Suppressor macrophage treated with lipopolysaccharide for 4 hours (primary cell): ENCODE results near the gene ETFA.

ENCODE experiments used
- DNase-seq: peaks from one replicate; pipeline ENCODE4 v3.0.0-alpha.2; 2020

Gene ETFA

GRCh38 chr15:76340198-76340802 lies 29.0 kb upstream of the ETFA start:
- DNase-seq = peak; percentile 37

- peak; percentile 24 for DNase-seq
Measured at GRCh38 chr15:76339305-76340197, 28.3 kb upstream of the ETFA start.

- peak; percentile 69 for DNase-seq
Measured at GRCh38 chr15:76338486-76339304, 27.4 kb upstream of the ETFA start.

- no peak for DNase-seq
Measured at GRCh38 chr15:76337696-76338485, 26.6 kb upstream of the ETFA start.

GRCh38 chr15:76337059-76337695 lies 25.9 kb upstream of the ETFA start:
- DNase-seq = peak; percentile 59

GRCh38 chr15:76336254-76337058 lies 25.2 kb upstream of the ETFA start, which contains the start of gene ISL2:
ISL2 (plus strand) TSS chr15:76336773; CDS start chr15:76336884, 111 bp downstream.
- DNase-seq = peak; percentile 77

GRCh38 chr15:76335307-76336253 lies 24.3 kb upstream of the ETFA start:
- DNase-seq = peak; percentile 41

GRCh38 chr15:76334438-76335306 lies 23.4 kb upstream of the ETFA start:
- no peak for DNase-seq

- DNase-seq = no peak
Measured at GRCh38 chr15:76333720-76334437, 22.6 kb upstream of the ETFA start.

GRCh38 chr15:76333309-76333708 lies 22.0 kb upstream of the ETFA start:
- DNase-seq = no peak

- DNase-seq = no peak
Measured at GRCh38 chr15:76332796-76333195, 21.5 kb upstream of the ETFA start.

- DNase-seq = peak; percentile 57
Measured at GRCh38 chr15:76330080-76330680, 18.9 kb upstream of the ETFA start.

- no peak for DNase-seq
Measured at GRCh38 chr15:76328958-76329357, 17.7 kb upstream of the ETFA start.

GRCh38 chr15:76328106-76328696 lies 16.9 kb upstream of the ETFA start:
- no peak for DNase-seq

- no peak for DNase-seq
Measured at GRCh38 chr15:76327191-76328105, 16.2 kb upstream of the ETFA start.

GRCh38 chr15:76325704-76326103 lies 14.4 kb upstream of the ETFA start:
- no peak for DNase-seq
